Stimulated activated naive CD8-positive, alpha-beta T cell treated with anti-CD3 and anti-CD28 coated beads, Interleukin-15, Interleukin-2, amounts not matched to agents 100 ng/mL and 50 ng/mL, for 24 hours (primary cell): Measurements from ENCODE around the gene AMPH.
"Not testable (repeated sequence)": the region's sequence is repeated elsewhere in the genome, so short reads cannot be mapped to it uniquely, and the experiment has no call there.

Source experiments
- H3K27ac Mint-ChIP-seq: one replicate; pipeline ENCODE4 v1.8.0; 2021; ENCODE audit warnings: mild to moderate bottlenecking, mixed read lengths
- H3K27me3 Mint-ChIP-seq: one replicate; pipeline ENCODE4 v1.8.0; 2021; ENCODE audit warnings: mixed read lengths
- H3K36me3 Mint-ChIP-seq: one replicate; pipeline ENCODE4 v1.8.0; 2021; ENCODE audit warnings: low read depth, mixed read lengths
- H3K4me1 Mint-ChIP-seq: one replicate; pipeline ENCODE4 v1.8.0; 2021; ENCODE audit warnings: low read depth, mixed read lengths
- H3K4me3 Mint-ChIP-seq: one replicate; pipeline ENCODE4 v1.8.0; 2021; ENCODE audit warnings: mild to moderate bottlenecking, mixed read lengths
- H3K9me3 Mint-ChIP-seq: one replicate; pipeline ENCODE4 v1.8.0; 2021; ENCODE audit warnings: mixed read lengths

AMPH gene

DNA sequence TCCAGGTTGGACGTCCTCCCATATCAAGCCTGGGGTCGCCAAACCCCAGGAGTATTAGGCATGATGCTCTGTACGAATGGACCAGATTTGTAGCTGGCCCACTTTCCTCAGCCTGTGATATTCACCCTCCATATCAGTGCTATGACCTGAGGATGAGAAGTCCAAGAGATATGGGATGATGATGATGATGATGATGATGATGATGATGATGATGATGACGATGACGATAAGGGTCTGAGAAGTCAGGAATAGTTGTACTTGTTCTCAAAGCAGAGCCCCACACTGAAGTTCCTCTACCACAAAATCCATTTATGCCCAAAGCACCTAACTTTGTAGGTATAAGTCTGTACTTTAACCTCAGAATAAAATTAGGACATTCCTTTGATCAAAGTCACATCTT lies 50.7 kb downstream of the AMPH start:
- Mint-ChIP-seq H3K36me3 (no peaks in the 10 kb centered on the region), H3K4me3 (no peak overlapping the region), H3K27me3 (peaks cover 19% of the 10 kb centered on the region), H3K9me3 (no peaks in the 10 kb centered on the region), H3K4me1 (no peaks in the 10 kb centered on the region), H3K27ac (no peak overlapping the region)

DNA sequence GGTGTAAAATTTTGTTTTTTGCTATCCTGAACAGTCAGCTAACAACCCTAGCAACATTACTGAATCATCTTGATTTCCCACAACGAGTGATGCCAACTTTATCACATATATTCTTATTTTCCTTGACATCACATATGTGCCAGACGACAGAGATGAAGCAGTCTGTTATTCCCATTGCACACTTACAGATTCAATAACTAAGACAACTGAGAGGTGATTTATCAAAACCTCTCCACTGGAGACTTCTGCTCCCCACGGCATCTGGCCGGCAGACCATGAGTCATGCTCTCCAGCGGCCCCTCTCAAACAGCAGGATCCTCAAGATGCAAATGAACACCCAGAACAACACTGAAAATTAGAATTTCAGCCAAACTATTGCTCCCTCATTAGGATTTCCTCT lies 57.1 kb downstream of the AMPH start:
- H3K9me3 Mint-ChIP-seq: no peaks in the 10 kb centered on the region
- peaks cover 14% of the 10 kb centered on the region for H3K27me3 Mint-ChIP-seq
- no peaks in the 10 kb centered on the region for H3K36me3 Mint-ChIP-seq
- no peak overlapping the region for H3K4me3 Mint-ChIP-seq
- no peak overlapping the region for H3K27ac Mint-ChIP-seq
- no peaks in the 10 kb centered on the region for H3K4me1 Mint-ChIP-seq

DNA sequence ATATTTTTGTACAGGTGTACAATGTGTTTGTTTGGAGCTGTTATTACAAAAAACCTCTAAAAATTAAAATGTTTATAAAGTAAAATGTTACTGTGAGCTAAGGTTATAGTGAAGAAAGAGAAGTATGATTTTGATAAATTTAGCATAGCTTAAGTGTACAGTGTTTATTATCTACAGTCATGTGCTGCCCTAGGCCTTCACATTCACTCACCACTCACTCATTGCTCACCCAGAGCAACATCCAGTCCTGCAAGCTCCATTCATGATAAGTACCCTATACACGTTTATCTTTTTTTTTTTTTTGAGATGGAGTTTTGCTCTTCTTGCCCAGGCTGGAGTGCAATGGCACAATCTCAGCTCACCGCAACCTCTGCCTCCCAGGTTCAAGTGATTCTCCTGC lies 59.6 kb downstream of the AMPH start:
- H3K27ac Mint-ChIP-seq, H3K4me3 Mint-ChIP-seq: not testable (repeated sequence)

DNA sequence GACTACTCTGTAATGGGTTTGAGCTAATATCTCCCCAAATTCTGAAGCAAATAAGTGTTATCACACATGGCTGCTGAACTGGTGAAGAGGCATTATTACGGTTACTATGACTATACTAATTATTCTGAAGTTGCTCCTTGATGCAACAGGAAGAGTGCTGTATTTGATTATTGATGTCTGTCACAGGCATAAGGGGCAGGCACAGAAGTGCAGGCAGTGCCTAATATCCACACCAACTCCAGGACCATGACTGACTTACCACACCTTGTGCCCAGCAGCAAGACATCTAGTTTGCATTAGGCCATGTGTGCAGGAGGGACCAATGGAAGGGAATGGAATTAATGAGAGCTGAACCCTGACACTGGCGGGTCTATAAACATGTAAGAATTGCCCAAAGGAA lies 62.7 kb downstream of the AMPH start:
- no peaks in the 10 kb centered on the region for H3K36me3 Mint-ChIP-seq
- H3K4me1 Mint-ChIP-seq: no peaks in the 10 kb centered on the region
- H3K9me3 Mint-ChIP-seq: no peaks in the 10 kb centered on the region
- H3K27me3 Mint-ChIP-seq: peaks cover 4% of the 10 kb centered on the region
- no peak overlapping the region for H3K4me3 Mint-ChIP-seq
- H3K27ac Mint-ChIP-seq: no peak overlapping the region

More for the DNA sequence above, 59.6 kb downstream of the AMPH start:
- H3K4me1 Mint-ChIP-seq, H3K9me3 Mint-ChIP-seq, H3K36me3 Mint-ChIP-seq, H3K27me3 Mint-ChIP-seq: not testable (repeated sequence)

DNA sequence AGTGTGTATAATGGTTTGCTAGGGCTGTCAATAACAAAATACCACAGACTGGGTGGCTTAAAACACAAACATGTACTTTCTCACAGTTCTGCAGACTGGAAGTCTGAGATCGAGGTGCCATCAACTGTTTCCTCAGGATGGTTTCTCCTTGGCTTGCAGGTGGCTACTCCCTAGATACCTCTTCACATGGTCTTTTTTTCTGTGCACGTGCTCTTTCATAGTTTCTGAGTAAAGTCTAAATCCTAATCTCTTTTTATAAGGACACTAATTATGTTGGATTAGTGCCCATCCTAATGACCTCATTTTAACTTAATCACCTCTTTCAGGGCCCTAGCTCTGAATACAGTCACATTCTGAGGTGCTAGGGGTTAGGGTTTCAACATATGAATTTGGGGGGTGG lies 65.9 kb downstream of the AMPH start:
- H3K4me1 Mint-ChIP-seq: no peaks in the 10 kb centered on the region
- no peaks in the 10 kb centered on the region for H3K36me3 Mint-ChIP-seq
- H3K9me3 Mint-ChIP-seq: no peaks in the 10 kb centered on the region
- H3K27ac Mint-ChIP-seq: no peak overlapping the region
- H3K27me3 Mint-ChIP-seq: peaks cover 4% of the 10 kb centered on the region
- H3K4me3 Mint-ChIP-seq: no peak overlapping the region

DNA sequence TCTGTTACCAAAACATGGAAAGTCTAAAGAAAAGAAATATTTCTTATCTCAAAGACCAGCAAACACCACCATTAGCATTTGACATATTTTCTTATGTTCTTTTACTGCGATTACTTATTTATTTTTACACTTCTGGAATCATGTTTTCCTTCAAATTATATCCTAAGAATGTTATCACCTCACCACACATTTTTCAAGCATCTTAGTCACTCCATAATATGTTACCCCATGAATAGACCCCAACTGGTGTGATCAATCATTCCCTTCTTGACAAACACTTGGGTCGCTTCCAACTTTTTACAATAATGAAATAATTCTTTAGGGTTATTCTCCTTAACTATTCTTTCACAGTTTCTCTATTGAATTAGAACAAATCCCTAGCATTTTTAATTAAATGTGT lies 67.4 kb downstream of the AMPH start:
- Mint-ChIP-seq H3K4me1 (no peaks in the 10 kb centered on the region), H3K36me3 (no peaks in the 10 kb centered on the region), H3K9me3 (no peaks in the 10 kb centered on the region), H3K27ac (no peak overlapping the region), H3K4me3 (no peak overlapping the region), H3K27me3 (peaks cover 4% of the 10 kb centered on the region)

DNA sequence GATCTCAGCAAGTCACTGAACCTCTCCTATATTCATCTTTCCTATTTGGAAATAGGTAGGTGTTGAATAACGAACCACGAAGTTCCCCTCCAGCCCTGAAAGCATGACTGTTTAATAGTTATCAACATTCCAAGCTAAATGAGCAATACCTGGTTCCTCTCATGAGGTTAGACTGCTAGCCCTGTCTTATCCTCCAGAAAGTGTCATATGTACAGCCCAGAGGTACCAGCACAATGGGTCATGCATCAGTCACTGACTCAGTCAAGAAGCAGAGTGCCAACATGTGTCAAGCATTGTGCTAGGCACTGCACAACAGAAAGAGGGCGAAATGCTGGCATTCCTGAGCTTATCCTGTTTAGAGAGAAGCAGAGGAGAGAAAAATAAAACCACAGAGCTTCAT lies 70.0 kb downstream of the AMPH start:
- Mint-ChIP-seq H3K9me3 (peaks cover 4% of the 10 kb centered on the region), H3K4me1 (no peaks in the 10 kb centered on the region), H3K27me3 (peaks cover 4% of the 10 kb centered on the region), H3K36me3 (no peaks in the 10 kb centered on the region), H3K27ac (no peak overlapping the region), H3K4me3 (no peak overlapping the region)

DNA sequence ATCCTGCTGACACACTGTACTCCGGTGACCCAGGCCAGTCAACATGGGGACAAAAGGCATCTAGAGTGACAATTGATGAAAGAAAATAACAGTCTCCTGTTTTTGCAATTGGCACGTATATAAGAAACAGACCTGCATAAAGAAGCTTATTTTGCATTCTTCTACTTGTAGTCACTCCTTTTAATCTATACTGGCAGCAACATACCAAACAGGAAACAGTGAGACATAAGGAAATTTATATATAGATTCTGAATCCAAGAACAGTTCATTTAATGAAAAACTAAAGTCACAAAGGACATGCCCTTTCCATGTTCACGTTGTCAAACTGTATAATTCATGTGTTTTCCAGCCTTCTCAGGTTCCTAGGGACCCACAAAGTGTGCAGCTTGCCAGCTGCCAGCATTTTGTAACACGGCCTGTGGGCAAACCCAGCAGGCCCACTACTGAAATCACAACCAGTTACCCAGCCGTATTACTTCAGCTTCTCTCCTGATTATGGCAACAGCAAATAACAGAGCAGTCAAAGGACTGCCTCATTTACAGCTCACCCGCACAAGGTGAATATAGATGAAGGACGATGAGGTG lies 72.3 kb downstream of the AMPH start:
- H3K27ac Mint-ChIP-seq: no peak overlapping the region
- H3K4me3 Mint-ChIP-seq: no peak overlapping the region
- H3K4me1 Mint-ChIP-seq: no peaks in the 10 kb centered on the region
- H3K36me3 Mint-ChIP-seq: no peaks in the 10 kb centered on the region
- peaks cover 4% of the 10 kb centered on the region for H3K9me3 Mint-ChIP-seq
- no peaks in the 10 kb centered on the region for H3K27me3 Mint-ChIP-seq

DNA sequence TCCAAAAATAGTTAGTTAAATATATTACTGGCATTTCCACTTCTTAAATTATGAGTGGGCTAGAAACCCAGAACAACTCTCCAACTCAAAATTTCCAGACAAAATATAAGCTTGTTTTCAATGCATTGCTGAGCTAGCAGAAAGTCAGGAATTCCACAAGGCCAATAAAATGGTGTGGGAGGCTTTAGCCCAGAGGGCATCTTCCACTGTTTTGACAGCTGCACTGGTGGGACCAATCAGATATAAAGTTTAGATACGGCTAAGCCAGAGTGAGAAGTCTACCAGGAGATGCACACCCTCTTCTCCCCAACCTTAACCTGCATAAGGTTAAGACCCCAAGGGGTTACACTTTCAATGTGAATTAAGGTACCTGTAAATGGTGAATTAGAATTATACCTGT lies 76.6 kb downstream of the AMPH start:
- no peak overlapping the region for H3K27ac Mint-ChIP-seq
- H3K4me1 Mint-ChIP-seq: no peaks in the 10 kb centered on the region
- peaks cover 4% of the 10 kb centered on the region for H3K9me3 Mint-ChIP-seq
- no peak overlapping the region for H3K4me3 Mint-ChIP-seq
- no peaks in the 10 kb centered on the region for H3K36me3 Mint-ChIP-seq
- H3K27me3 Mint-ChIP-seq: peaks cover 7% of the 10 kb centered on the region

DNA sequence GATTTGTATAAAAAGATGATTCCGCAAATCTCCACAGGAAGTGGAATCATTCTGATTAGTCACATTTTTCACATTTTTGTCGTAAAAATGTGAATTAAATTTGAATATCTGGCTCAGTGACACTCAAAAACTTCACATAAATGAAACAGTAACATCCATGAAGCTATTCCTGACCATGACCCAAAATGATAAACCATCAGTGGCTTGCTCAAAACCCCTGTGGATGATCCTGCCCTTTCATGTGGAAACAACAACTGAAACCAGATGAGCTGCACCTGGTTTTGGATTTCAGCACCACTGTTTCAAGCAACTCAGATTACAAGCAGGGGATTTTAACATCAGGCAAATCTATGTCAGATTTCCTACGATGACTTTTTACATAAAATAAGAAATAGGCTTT lies 80.3 kb downstream of the AMPH start:
- H3K27me3 Mint-ChIP-seq: peaks cover 15% of the 10 kb centered on the region
- no peak overlapping the region for H3K4me3 Mint-ChIP-seq
- no peak overlapping the region for H3K27ac Mint-ChIP-seq
- H3K9me3 Mint-ChIP-seq: no peaks in the 10 kb centered on the region
- H3K36me3 Mint-ChIP-seq: no peaks in the 10 kb centered on the region
- H3K4me1 Mint-ChIP-seq: no peaks in the 10 kb centered on the region

DNA sequence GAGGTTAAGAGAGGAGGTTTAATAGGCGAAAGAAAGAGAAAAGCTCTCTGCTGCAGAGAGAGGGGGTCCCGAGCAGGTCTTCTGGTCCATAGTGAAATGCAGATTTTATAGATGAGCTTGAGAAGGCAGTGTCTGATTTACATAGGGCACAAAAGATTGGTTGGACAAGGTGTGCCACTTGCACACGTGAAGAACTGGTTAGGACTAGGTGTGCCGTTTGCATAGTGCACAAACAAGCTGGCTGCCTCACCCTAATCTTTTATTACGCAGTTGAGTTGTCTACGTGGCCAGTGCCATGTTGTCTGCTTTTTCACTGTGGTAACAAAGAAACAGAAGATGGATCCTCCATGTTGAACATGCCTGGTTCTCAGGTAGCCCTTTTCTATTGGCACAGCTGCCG lies 82.6 kb downstream of the AMPH start:
- Mint-ChIP-seq H3K27ac (no peak overlapping the region), H3K27me3 (peaks cover 15% of the 10 kb centered on the region), H3K4me1 (no peaks in the 10 kb centered on the region), H3K9me3 (no peaks in the 10 kb centered on the region), H3K4me3 (no peak overlapping the region), H3K36me3 (no peaks in the 10 kb centered on the region)

DNA sequence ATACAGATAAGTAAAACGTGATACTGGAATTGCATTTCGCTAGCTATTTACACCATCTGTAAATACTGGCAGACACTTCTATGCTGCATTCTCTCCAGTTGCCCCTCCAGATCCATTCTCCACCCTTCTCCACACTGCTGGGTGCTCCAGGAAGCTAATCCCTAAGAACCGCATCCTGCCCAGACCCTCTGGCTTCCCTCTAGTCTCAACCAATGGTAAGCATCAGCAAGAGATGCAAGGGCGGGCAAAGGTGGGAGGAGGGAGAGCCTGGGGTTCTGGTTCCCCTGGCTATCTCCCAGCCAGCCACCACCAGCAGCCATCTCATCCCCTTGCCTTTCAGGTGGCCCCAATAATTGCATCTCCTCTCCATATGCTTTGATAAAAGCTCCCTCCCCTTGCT lies 84.4 kb downstream of the AMPH start:
- Mint-ChIP-seq H3K27me3 (peaks cover 17% of the 10 kb centered on the region), H3K36me3 (no peaks in the 10 kb centered on the region), H3K4me1 (no peaks in the 10 kb centered on the region), H3K9me3 (no peaks in the 10 kb centered on the region), H3K27ac (no peak overlapping the region), H3K4me3 (no peak overlapping the region)

DNA sequence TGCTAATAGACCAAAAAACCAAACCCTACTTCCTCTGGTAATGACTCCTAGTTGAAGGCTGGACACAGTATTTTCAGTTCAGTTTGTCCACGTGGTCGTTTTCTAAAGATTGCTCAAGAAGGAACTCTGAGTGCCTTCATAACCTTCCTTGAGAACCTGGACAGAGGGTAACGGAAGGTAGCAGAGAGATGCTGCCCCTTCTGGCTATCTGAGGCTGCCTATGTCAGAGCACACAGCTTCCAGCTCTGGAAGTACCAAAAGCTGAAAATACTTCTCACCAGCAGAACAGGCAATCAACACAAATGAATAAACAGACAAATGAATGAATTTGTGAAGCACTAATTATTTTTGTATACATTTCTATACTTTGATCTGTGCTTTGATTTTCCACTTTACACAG lies 85.2 kb downstream of the AMPH start:
- Mint-ChIP-seq H3K4me3 (no peak overlapping the region), H3K9me3 (no peaks in the 10 kb centered on the region), H3K4me1 (no peaks in the 10 kb centered on the region), H3K27ac (no peak overlapping the region), H3K27me3 (peaks cover 14% of the 10 kb centered on the region), H3K36me3 (no peaks in the 10 kb centered on the region)

DNA sequence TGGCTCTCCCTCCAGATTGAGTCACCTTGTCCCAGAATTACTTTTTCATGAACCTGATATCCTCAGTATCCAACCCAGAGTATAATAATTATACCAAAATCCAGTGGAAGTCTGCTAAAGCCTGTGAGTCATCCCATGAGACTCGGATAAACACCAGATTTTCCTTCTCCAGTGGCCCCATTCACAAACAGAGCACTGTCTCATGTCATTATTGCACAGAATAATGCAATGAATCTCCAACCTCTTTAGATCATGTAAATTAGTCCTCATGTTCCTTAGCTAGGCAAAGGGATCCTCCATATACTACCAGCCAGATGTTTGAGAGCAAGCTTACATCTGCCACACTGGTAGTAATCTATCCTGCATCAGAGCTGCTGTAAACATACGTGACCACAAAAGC lies 89.0 kb downstream of the AMPH start:
- Mint-ChIP-seq H3K4me1 (peaks cover 14% of the 10 kb centered on the region), H3K4me3 (no peak overlapping the region), H3K27ac (no peak overlapping the region), H3K27me3 (peaks cover 5% of the 10 kb centered on the region), H3K9me3 (no peaks in the 10 kb centered on the region), H3K36me3 (no peaks in the 10 kb centered on the region)

DNA sequence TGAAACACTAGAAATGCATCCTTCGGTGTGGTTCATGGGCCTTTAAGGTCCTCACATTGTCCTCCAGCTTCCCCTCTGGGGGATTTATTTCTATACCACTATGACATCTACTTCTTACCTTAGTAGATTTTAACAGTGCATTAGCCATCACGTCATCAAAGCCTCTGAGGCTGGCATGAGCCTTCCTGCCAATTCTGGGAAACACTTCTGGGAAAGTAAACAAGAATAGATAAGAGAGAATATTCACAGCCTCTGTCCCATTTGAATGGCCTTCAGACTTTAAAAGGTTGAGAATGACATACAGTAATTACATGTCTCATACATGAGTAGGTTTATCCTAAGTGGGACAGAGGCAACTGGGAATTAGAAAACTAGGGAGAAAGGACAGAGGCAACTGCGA lies 89.7 kb downstream of the AMPH start:
- peaks cover 3% of the 10 kb centered on the region for H3K27me3 Mint-ChIP-seq
- no peaks in the 10 kb centered on the region for H3K36me3 Mint-ChIP-seq
- no peak overlapping the region for H3K4me3 Mint-ChIP-seq
- peaks cover 14% of the 10 kb centered on the region for H3K4me1 Mint-ChIP-seq
- no peak overlapping the region for H3K27ac Mint-ChIP-seq
- no peaks in the 10 kb centered on the region for H3K9me3 Mint-ChIP-seq

DNA sequence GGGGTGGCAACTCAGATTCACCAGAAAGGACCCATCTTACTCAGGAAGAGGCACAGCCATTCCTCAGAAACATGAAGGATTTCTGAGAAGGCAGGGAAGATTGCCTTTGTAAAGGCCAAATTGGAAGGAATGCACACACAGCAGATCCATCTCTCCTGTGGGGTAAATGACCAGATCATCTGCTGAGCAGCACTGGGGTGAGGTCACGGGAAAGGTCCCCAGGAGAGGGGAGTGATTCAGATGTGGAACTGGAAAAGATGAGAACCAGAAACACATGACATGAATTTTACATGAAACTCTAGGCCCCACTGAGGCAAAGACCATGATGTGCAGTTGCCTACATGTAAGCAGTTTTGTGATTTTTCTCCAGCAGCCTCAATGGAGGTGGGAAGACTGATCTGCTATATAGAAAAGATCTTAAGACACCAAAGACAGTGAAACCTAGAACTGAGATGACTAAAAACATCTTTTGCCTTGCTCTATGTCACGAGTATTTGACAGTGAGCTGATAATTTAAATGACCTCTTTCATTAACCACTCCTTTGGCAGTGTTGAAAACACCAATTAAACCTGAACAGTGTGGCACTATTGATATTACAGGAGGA lies 91.6 kb downstream of the AMPH start:
- H3K4me3 Mint-ChIP-seq: no peak overlapping the region
- peak overlapping the region; percentile 38 for H3K27ac Mint-ChIP-seq
- H3K27me3 Mint-ChIP-seq: peaks cover 3% of the 10 kb centered on the region

More for the DNA sequence above, 91.6 kb downstream of the AMPH start:
- H3K36me3 Mint-ChIP-seq: no peaks in the 10 kb centered on the region
- H3K4me1 Mint-ChIP-seq: peaks cover 14% of the 10 kb centered on the region
- H3K9me3 Mint-ChIP-seq: no peaks in the 10 kb centered on the region
